Muscle of leg (tissue), 11 donors: ENCODE data around the gene PRKCG. TPM values are rescaled to one million over a fixed set of nuclear protein-coding genes. Genes with fewer than 3 reads are reported as not detected.

Experiments used
- DNase-seq: peaks from one replicate; pipeline ENCODE4 v3.0.0; 2013
- H3K27ac ChIP-seq: one replicate; pipeline ENCODE4 v1.5.1; 2013; ENCODE audit warnings: mild to moderate bottlenecking, low read length, control low read depth
- H3K27me3 ChIP-seq: one replicate; pipeline ENCODE4 v1.6.1; 2013; ENCODE audit warnings: low read length; ENCODE audit not compliant: control insufficient read depth, insufficient read depth
- H3K36me3 ChIP-seq: one replicate; pipeline ENCODE4 v1.6.1; 2013; ENCODE audit warnings: low read length; ENCODE audit not compliant: control insufficient read depth, insufficient read depth
- H3K4me1 ChIP-seq: one replicate; pipeline ENCODE4 v1.6.1; 2013; ENCODE audit warnings: low read length; ENCODE audit not compliant: control insufficient read depth, insufficient read depth
- H3K4me3 ChIP-seq: one replicate; pipeline ENCODE4 v1.5.1; 2013; ENCODE audit warnings: low read length, control low read depth
- H3K9me3 ChIP-seq: replicated peaks from 2 replicates; pipeline ENCODE4 v1.6.1; 2013; ENCODE audit warnings: low read depth, low read length; ENCODE audit not compliant: control insufficient read depth
- WGBS: methylation state at CpG from one replicate; pipeline ENCODE4 v1.1.5; 2013; ENCODE audit warnings: missing lambda C conversion rate; ENCODE audit not compliant: insufficient coverage; 5-methylcytosine and 5-hydroxymethylcytosine counted together
- polyA plus RNA-seq, 8 donors: library from polyadenylated mRNA; unstranded; fragments of 120-200 nt; gene quantifications; one replicate each; pipeline versions ENCODE4 v1.2.1 to v1.2.3, GENCODE V29; 2013; ENCODE audit warnings: inconsistent platforms in 1 of 8, low replicate concordance in 1 of 8; ENCODE audit not compliant: insufficient read length in 8 of 8, insufficient read depth in 1 of 8
- total RNA-seq: library from RNA; stranded (reverse); fragments of 120-200 nt; gene quantifications from one replicate; pipeline ENCODE4 v1.2.4, GENCODE V29; 2013

The PRKCG gene
- total and polyA plus RNA-seq, 9 donors: 0.08 to 1.1 (median 0.32) TPM; not detected in 1

DNA sequence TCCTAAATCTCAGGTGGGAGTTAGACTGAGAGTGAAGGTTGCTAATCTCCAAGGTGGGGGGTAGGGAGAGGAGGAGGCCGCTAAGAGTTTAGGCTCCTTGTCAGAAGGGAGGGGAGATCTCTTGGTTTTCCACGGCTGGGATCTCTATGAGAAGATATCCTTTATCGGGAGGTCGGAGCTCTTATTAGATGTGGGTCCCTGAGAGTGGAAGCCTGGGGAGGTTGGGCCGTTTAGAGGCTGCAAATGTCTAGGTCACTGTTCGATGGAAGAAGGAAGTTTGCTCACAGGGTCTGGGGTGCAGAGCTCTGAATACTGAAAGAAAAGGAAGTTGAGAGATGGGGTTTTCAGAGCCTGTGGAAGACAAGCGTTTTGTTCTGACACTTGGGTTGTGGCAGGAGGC, 10.5 kb upstream of the PRKCG start:
- Histone ChIP-seq H3K9me3 (no peaks in the 10 kb centered on the region), H3K4me3 (peak overlapping the region; percentile 6), H3K27ac (peak overlapping the region; percentile 13), H3K36me3 (peaks cover 54% of the 10 kb centered on the region), H3K27me3 (no peaks in the 10 kb centered on the region), H3K4me1 (peaks cover 51% of the 10 kb centered on the region)
- peak; percentile 48 for DNase-seq
- 50% methylated on average over 6 of the region's 7 CpGs for WGBS

DNA sequence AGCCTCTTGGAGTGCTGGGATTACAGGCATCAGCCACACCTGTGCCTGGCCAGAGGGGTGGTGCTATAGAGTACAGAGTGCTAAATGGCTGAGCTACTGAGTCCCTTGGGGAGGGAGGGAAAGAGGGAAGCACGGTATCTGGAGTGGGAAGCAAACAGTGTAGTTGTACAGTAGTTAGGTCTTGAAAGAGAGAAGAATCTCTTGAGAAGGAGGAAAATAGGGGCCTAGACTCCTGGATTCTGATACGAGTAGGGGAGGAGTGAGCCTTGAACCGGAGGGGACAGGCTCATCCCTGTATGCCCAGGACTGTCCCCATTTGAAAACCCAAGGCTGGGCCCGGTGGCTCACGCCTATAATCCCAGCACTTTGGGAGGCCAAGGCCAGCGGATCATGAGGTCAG, 9.2 kb upstream of the PRKCG start:
- no peaks in the 10 kb centered on the region for H3K27me3 ChIP-seq
- peaks cover 63% of the 10 kb centered on the region for H3K36me3 ChIP-seq
- H3K27ac ChIP-seq: peak overlapping the region; percentile 1
- H3K4me1 ChIP-seq: peaks cover 50% of the 10 kb centered on the region
- no peaks in the 10 kb centered on the region for H3K9me3 ChIP-seq
- DNase-seq: peak; percentile 22
- H3K4me3 ChIP-seq: no peak overlapping the region
- WGBS: 68% methylated on average over 6 of the region's 6 CpGs

DNA sequence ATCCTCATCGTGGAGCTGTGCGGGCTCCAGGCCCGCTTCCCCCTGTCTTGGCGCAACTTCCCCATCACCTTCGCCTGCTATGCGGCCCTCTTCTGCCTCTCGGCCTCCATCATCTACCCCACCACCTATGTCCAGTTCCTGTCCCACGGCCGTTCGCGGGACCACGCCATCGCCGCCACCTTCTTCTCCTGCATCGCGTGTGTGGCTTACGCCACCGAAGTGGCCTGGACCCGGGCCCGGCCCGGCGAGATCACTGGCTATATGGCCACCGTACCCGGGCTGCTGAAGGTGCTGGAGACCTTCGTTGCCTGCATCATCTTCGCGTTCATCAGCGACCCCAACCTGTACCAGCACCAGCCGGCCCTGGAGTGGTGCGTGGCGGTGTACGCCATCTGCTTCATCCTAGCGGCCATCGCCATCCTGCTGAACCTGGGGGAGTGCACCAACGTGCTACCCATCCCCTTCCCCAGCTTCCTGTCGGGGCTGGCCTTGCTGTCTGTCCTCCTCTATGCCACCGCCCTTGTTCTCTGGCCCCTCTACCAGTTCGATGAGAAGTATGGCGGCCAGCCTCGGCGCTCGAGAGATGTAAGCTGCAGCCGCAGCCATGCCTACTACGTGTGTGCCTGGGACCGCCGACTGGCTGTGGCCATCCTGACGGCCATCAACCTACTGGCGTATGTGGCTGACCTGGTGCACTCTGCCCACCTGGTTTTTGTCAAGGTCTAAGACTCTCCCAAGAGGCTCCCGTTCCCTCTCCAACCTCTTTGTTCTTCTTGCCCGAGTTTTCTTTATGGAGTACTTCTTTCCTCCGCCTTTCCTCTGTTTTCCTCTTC, 8.0 kb upstream of the PRKCG start:
- Histone ChIP-seq H3K9me3 (no peaks in the 10 kb centered on the region), H3K36me3 (peaks cover 63% of the 10 kb centered on the region), H3K27ac (peak overlapping the region; percentile 35), H3K4me3 (no peak overlapping the region), H3K4me1 (peaks cover 54% of the 10 kb centered on the region), H3K27me3 (no peaks in the 10 kb centered on the region)
- peak; percentile 27 for DNase-seq
- WGBS: 87% methylated on average over 50 of the region's 51 CpGs

DNA sequence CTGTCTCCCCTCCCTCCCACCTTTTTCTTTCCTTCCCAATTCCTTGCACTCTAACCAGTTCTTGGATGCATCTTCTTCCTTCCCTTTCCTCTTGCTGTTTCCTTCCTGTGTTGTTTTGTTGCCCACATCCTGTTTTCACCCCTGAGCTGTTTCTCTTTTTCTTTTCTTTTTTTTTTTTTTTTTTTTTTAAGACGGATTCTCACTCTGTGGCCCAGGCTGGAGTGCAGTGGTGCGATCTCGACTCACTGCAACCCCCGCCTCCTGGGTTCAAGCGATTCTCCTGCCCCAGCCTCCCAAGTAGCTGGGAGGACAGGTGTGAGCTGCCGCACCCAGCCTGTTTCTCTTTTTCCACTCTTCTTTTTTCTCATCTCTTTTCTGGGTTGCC, 7.4 kb upstream of the PRKCG start:
- Histone ChIP-seq H3K27me3 (peaks cover 2% of the 10 kb centered on the region), H3K9me3 (no peaks in the 10 kb centered on the region), H3K27ac (peak overlapping the region; percentile 35), H3K4me3 (no peak overlapping the region), H3K36me3 (peaks cover 63% of the 10 kb centered on the region), H3K4me1 (peaks cover 56% of the 10 kb centered on the region)
- 71% methylated on average over 5 of the region's 6 CpGs for WGBS
- no peak for DNase-seq

DNA sequence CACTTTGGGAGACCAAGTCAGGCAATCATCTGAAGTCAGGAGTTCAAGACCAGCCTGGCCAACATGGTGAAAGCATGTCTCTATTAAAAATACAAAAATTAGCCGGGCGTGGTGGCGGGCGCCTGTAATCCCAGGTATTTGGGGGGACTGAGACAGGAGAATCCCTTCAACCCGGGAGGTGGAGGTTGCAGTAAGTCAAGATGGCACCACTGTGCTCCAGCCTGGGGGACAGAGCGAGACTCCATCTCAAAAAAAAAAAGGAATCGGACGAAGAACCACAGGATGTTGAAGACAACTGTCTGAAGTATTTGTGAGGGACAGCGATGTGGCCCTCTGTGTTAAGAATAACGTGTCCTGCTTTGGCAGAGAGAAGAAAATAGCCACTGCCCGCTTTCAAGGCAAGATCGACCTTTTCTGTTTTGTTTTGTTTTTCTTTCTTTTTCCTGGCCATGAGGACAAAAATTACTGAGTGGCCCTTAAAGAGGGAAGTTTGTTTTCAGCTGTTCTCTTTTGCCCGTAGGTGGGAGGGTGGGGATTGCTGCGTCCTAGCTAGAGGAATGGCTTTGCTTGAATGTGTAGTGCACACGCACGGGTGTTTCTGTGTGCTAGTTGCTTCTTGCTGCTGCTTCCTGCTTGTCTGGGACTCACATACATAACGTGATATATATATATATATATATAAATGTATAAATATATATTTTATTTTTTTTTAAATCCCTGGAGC, 6.2 kb upstream of the PRKCG start:
- H3K27me3 ChIP-seq: peaks cover 9% of the 10 kb centered on the region
- H3K9me3 ChIP-seq: no peaks in the 10 kb centered on the region
- DNase-seq: peak; percentile 27
- no peak overlapping the region for H3K4me3 ChIP-seq
- 80% methylated on average over 7 of the region's 17 CpGs for whole genome bisulfite sequencing
- H3K36me3 ChIP-seq: peaks cover 58% of the 10 kb centered on the region
- H3K4me1 ChIP-seq: peaks cover 52% of the 10 kb centered on the region
- no peak overlapping the region for H3K27ac ChIP-seq

DNA sequence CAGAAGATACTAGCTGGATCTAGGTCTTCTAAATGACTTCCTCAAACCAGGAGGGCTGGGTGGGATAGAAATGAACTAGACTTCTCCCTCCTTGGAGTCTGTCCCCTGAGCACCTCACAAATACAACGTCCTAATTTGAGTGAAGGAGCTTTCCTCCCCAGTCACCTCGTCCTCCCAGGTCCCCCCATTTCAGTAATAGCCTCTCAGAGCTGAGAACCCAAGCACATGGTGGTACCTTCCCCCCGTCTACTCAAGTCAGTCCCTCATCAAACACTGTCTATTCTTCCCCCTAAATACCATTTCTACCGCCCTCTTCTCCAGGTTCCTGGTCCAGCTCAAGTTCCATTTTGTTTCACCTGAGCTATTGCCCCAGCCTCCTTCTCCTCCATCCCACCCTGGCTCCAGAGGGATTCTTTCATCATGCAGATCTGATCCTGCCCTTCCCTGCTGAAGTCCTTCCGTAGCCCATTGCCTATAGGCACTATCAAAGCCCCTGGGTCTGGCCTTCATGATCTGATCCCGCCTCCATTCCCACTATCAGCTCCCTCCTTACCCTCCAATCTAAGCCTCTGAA, 5.3 kb upstream of the PRKCG start:
- H3K4me1 ChIP-seq: peaks cover 54% of the 10 kb centered on the region
- H3K27ac ChIP-seq: peak overlapping the region; percentile 35
- 76% methylated on average over 5 of the region's 6 CpGs for WGBS
- no peaks in the 10 kb centered on the region for H3K9me3 ChIP-seq
- peaks cover 18% of the 10 kb centered on the region for H3K27me3 ChIP-seq
- H3K4me3 ChIP-seq: no peak overlapping the region
- peak; percentile 35 for DNase-seq
- H3K36me3 ChIP-seq: peaks cover 50% of the 10 kb centered on the region

DNA sequence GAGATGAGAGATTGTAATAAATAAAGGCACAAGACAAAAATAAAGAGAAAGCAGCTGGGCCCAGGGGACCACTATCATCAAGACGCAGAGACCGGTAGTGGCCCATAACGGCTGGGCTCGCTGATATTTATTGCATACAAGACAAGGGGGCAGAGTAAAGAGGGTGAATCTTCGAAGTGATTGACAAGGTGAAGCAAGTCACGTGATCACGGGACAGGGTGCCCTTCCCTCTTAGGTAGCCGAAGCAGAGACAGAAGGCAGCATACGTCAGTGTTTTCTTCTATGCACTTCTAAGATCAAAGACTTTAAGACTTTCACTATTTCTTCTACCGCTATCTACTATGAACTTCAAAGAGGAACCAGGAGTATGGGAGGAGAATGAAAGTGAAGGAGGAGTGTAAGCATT, 4.6 kb upstream of the PRKCG start:
- H3K27ac ChIP-seq: no peak overlapping the region
- H3K9me3 ChIP-seq: no peaks in the 10 kb centered on the region
- H3K4me3 ChIP-seq: no peak overlapping the region
- H3K4me1 ChIP-seq: peaks cover 56% of the 10 kb centered on the region
- peaks cover 24% of the 10 kb centered on the region for H3K27me3 ChIP-seq
- DNase-seq: peak; percentile 57
- 62% methylated on average over 5 of the region's 10 CpGs for WGBS
- H3K36me3 ChIP-seq: peaks cover 45% of the 10 kb centered on the region

DNA sequence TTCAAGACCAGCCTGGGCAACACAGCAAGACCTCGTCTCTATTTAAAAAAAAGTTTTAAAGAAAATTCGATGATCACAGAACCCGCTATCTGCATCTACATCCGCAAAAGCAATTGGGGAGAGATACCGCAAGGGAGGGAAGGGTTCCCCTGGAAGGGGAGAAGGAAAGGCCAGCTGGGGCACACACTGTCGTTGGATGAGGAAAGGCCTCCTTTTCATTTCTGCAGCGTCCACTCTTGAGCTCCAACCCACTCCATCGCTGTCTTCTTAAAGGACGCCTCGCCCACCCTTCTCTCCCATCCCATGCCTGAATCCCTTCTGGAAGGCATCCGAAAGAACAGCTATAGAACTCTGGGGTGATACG, 3.2 kb upstream of the PRKCG start:
- H3K27me3 ChIP-seq: peaks cover 38% of the 10 kb centered on the region
- peak overlapping the region; percentile 71 for H3K4me3 ChIP-seq
- no peaks in the 10 kb centered on the region for H3K9me3 ChIP-seq
- no peak for DNase-seq
- WGBS: 66% methylated on average over 8 of the region's 12 CpGs
- peak overlapping the region; percentile 80 for H3K27ac ChIP-seq
- H3K4me1 ChIP-seq: peaks cover 59% of the 10 kb centered on the region
- peaks cover 34% of the 10 kb centered on the region for H3K36me3 ChIP-seq

DNA sequence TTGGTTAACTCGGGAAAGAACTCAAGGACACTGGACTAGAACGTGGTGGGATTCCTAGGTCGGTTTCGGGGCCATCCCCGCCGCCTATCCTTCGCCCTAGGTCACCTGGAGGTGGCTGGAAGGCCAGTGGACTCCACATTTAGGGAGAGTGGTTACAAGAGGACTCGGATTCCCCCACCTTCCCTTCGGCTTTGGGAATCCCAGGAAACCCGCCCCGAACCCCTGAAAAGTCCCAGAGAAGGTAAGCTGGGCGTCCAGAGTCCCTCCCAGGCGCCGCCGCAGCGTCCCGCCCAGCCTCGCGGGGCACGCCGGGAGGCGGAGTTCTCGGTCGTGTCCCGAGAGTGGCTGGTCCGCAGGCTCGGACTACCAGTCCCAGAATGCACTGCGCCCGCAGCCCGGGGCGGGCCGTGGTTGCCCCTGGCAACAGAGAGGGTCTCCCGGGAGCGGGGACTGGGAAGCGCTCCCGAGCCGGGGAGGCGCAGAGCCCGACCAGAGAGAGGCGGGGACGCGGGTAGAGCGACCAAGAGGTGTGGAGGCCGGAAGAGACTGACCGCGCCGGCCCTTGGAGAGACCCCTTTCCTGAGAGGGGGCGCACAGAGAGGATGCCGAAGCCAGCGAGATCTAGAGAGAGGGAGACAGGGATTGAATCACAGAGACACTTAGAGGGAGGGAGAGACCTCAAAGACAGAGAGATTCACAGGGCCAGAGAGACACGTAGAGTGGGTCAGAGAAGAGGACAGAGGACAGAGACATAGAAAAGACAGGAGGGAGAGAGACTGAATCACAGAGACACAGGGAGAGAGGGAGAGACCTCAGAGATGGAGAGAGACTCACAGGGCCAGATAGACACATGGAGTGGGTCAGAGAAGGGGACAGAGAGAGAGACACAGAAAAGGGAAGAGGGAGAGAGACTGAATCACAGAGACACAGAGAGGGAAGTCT, 2.6 kb upstream of the PRKCG start:
- Histone ChIP-seq H3K4me3 (peak overlapping the region; percentile 71), H3K27ac (peak overlapping the region; percentile 80), H3K27me3 (peaks cover 45% of the 10 kb centered on the region), H3K9me3 (no peaks in the 10 kb centered on the region), H3K36me3 (peaks cover 27% of the 10 kb centered on the region), H3K4me1 (peaks cover 58% of the 10 kb centered on the region)
- WGBS: under 1% methylated on average over 41 of the region's 51 CpGs
- DNase-seq: peak; percentile 98
